ENCODE measurements around the gene ABLIM2.
A peak's percentile ranks its signal among the peaks of the same experiment; 100 is the strongest.
"Not testable (repeated sequence)": the region's sequence is repeated elsewhere in the genome, so short reads cannot be mapped to it uniquely, and the experiment has no call there.

The ABLIM2 gene

GRCh38 chr4:7939377-7940108 is 219.1 kb downstream of the ABLIM2 start, which contains the start of gene AFAP1:
Gene AFAP1, minus strand, starts transcription at chr4:7939861. Its CDS starts 67,783 bp downstream, at chr4:7872078.
- DNase-seq (ENCODE audit: low read depth), result peak; percentile 87

GRCh38 chr4:7938609-7939376 is 219.8 kb downstream of the ABLIM2 start:
- DNase-seq (ENCODE audit: low read depth), result no peak

- DNase-seq (ENCODE audit: low read depth), result no peak
Measured at GRCh38 chr4:7938266-7938608, 220.4 kb downstream of the ABLIM2 start.

GRCh38 chr4:7937006-7937405 is 221.6 kb downstream of the ABLIM2 start:
- DNase-seq (ENCODE audit: low read depth), result no peak

- DNase-seq (ENCODE audit: low read depth), result no peak
Measured at GRCh38 chr4:7933651-7934510, 224.7 kb downstream of the ABLIM2 start.

- no peak for DNase-seq (ENCODE audit: low read depth)
Measured at GRCh38 chr4:7932287-7932686, 226.3 kb downstream of the ABLIM2 start.

GRCh38 chr4:7929118-7929951 is 229.3 kb downstream of the ABLIM2 start:
- DNase-seq (ENCODE audit: low read depth), result no peak

GRCh38 chr4:7928711-7929110 is 229.9 kb downstream of the ABLIM2 start:
- DNase-seq (ENCODE audit: low read depth), result no peak

GRCh38 chr4:7926822-7927221 is 231.8 kb downstream of the ABLIM2 start:
- no peak for DNase-seq (ENCODE audit: low read depth)

GRCh38 chr4:7924570-7924969 is 234.0 kb downstream of the ABLIM2 start:
- no peak for DNase-seq (ENCODE audit: low read depth)

- DNase-seq (ENCODE audit: low read depth), result no peak
Measured at GRCh38 chr4:7924163-7924562, 234.4 kb downstream of the ABLIM2 start.

- no peak for DNase-seq (ENCODE audit: low read depth)
Measured at GRCh38 chr4:7922466-7922865, 236.1 kb downstream of the ABLIM2 start.

GRCh38 chr4:7918981-7919380 is 239.6 kb downstream of the ABLIM2 start:
- DNase-seq (ENCODE audit: low read depth), result no peak

- not testable (repeated sequence) for DNase-seq (ENCODE audit: low read depth)
Measured at GRCh38 chr4:7918187-7918586, 240.4 kb downstream of the ABLIM2 start.

GRCh38 chr4:7917669-7918068 is 240.9 kb downstream of the ABLIM2 start:
- no peak for DNase-seq (ENCODE audit: low read depth)

- DNase-seq (ENCODE audit: low read depth), result no peak
Measured at GRCh38 chr4:7915875-7916242, 242.8 kb downstream of the ABLIM2 start.
